SK-N-SH treated with all-trans-retinoic acid at 6 μM for 48 hours (cell line): ENCODE results near the gene ZNF415.
"Not testable (repeated sequence)": the region's sequence is repeated elsewhere in the genome, so short reads cannot be mapped to it uniquely, and the experiment has no call there.

Source experiments
- ATAC-seq: fragments of 200-7000 bp; cut with Tn5 transposase; 3 replicates; pipeline ENCODE4 v1.9.1; 2020; ENCODE audit warnings: mild to moderate bottlenecking, moderate library complexity
- ARNTL ChIP-seq: fragments of 450-650 bp; formaldehyde crosslinking; IDR thresholded peaks from 2 replicates; pipeline ENCODE4 v1.5.0; 2020; ENCODE audit warnings: low read depth, mild to moderate bottlenecking, moderate library complexity, borderline replicate concordance
- BACH2 ChIP-seq: fragments of 250-450 bp; sonication (Bioruptor Pico); IDR thresholded peaks from 2 replicates; pipeline ENCODE4 v1.9.0; 2021; ENCODE audit warnings: mild to moderate bottlenecking, borderline replicate concordance
- CREB5 ChIP-seq: fragments of 250-450 bp; sonication (Bioruptor Pico); IDR thresholded peaks from 2 replicates; pipeline ENCODE4 v1.5.1; 2020; ENCODE audit warnings: low read depth, mild to moderate bottlenecking, moderate library complexity
- CSRNP3 ChIP-seq: fragments of 250-450 bp; sonication (Bioruptor Pico); IDR thresholded peaks from 2 replicates; pipeline ENCODE4 v1.5.1; 2021; ENCODE audit warnings: mild to moderate bottlenecking, moderate library complexity
- GLIS3 ChIP-seq: fragments of 250-450 bp; sonication (Bioruptor Pico); IDR thresholded peaks from 2 replicates; pipeline ENCODE4 v1.5.0; 2020; ENCODE audit warnings: mild to moderate bottlenecking, moderate library complexity
- ISL1 ChIP-seq: fragments of 250-450 bp; sonication (Bioruptor Pico); IDR thresholded peaks from 2 replicates; pipeline ENCODE4 v2.1.2; 2022; ENCODE audit warnings: mild to moderate bottlenecking, moderate library complexity
- OSR1 ChIP-seq: fragments of 250-450 bp; sonication (Bioruptor Pico); IDR thresholded peaks from 2 replicates; pipeline ENCODE4 v1.8.0; 2022; ENCODE audit warnings: moderate library complexity, mild to moderate bottlenecking, inconsistent platforms
- PATZ1 ChIP-seq: fragments of 250-450 bp; sonication (Bioruptor Pico); IDR thresholded peaks from 2 replicates; pipeline ENCODE4 v1.8.0; 2020; ENCODE audit warnings: mild to moderate bottlenecking, moderate library complexity, borderline replicate concordance
- PPARA ChIP-seq: fragments of 250-450 bp; sonication (Bioruptor Pico); IDR thresholded peaks from 2 replicates; pipeline ENCODE4 v1.5.0; 2020; ENCODE audit warnings: mild to moderate bottlenecking, borderline replicate concordance
- RARB ChIP-seq: fragments of 250-450 bp; sonication (Bioruptor Pico); IDR thresholded peaks from 2 replicates; pipeline ENCODE4 v1.8.0; 2021; ENCODE audit warnings: mild to moderate bottlenecking, moderate library complexity
- TOX ChIP-seq: fragments of 250-450 bp; sonication (Bioruptor Pico); IDR thresholded peaks from 2 replicates; pipeline ENCODE4 v1.8.0; 2021; ENCODE audit warnings: mild to moderate bottlenecking, moderate library complexity, borderline replicate concordance
- TSHZ2 ChIP-seq: fragments of 250-450 bp; sonication (Bioruptor Pico); IDR thresholded peaks from 2 replicates; pipeline ENCODE4 v1.5.0; 2020; ENCODE audit warnings: mild to moderate bottlenecking, moderate library complexity
- ZC3H10 ChIP-seq: fragments of 250-450 bp; sonication (Bioruptor Pico); IDR thresholded peaks from 2 replicates; pipeline ENCODE4 v1.5.1; 2021; ENCODE audit warnings: mild to moderate bottlenecking, moderate library complexity
- ZFP3 ChIP-seq: fragments of 250-450 bp; sonication (Bioruptor Pico); IDR thresholded peaks from 2 replicates; pipeline ENCODE4 v1.5.0; 2020; ENCODE audit warnings: mild to moderate bottlenecking, moderate library complexity
- ZFP30 ChIP-seq: fragments of 450-650 bp; formaldehyde crosslinking; IDR thresholded peaks from 2 replicates; pipeline ENCODE4 v1.5.0; 2022; ENCODE audit warnings: mild to moderate bottlenecking, moderate library complexity
- ZNF565 ChIP-seq: fragments of 450-650 bp; formaldehyde crosslinking; conservative IDR thresholded peaks from 2 replicates; pipeline ENCODE4 v1.5.0; 2020; ENCODE audit warnings: low read depth, mild to moderate bottlenecking, moderate library complexity
- ZNF8 ChIP-seq: fragments of 450-650 bp; formaldehyde crosslinking; IDR thresholded peaks from 2 replicates; pipeline ENCODE4 v1.5.0; 2020; ENCODE audit warnings: mild to moderate bottlenecking, moderate library complexity

The ZNF415 gene

GRCh38 chr19:53130506-53130905 lies 2.2 kb downstream of the ZNF415 start:
- ATAC-seq, result no peak
- no peak for TF ChIP-seq ISL1

- ATAC-seq, result not testable (repeated sequence)
Measured at GRCh38 chr19:53126733-53127526, 5.8 kb downstream of the ZNF415 start.

GRCh38 chr19:53123400-53123799 lies 9.3 kb downstream of the ZNF415 start:
- no peak for ATAC-seq
- TF ChIP-seq ZNF565 (CRISPR knock-in tag), result no peak
- TF ChIP-seq ZNF8, result no peak
- no peak for TF ChIP-seq TSHZ2 (CRISPR knock-in tag)
- TF ChIP-seq RARB (CRISPR knock-in tag), result no peak
- TF ChIP-seq ARNTL (CRISPR knock-in tag), result no peak

GRCh38 chr19:53112286-53112685 lies 20.4 kb downstream of the ZNF415 start:
- ATAC-seq, result no peak
- TF ChIP-seq CSRNP3 (CRISPR knock-in tag) (no peak), OSR1 (no peak), PPARA (CRISPR knock-in tag) (no peak)

- ATAC-seq, result no peak
- TF ChIP-seq ISL1 (no peak), TOX (no peak), ZFP3 (CRISPR knock-in tag) (no peak), GLIS3 (CRISPR knock-in tag) (no peak), ZNF565 (CRISPR knock-in tag) (no peak)
Measured at GRCh38 chr19:53109527-53109926, 23.2 kb downstream of the ZNF415 start.

GRCh38 chr19:53103234-53104203 lies 29.2 kb downstream of the ZNF415 start, which contains the start of gene ZNF160:
Gene ZNF160, minus strand, starts transcription at chr19:53103422. Its CDS starts 17,146 bp downstream, at chr19:53086276.
- peak; percentile 96 for ATAC-seq
- TF ChIP-seq TSHZ2 (CRISPR knock-in tag), result no peak
- TF ChIP-seq GLIS3 (CRISPR knock-in tag), result no peak
- TF ChIP-seq ZFP30 (CRISPR knock-in tag), result no peak
- TF ChIP-seq ZC3H10 (CRISPR knock-in tag), result no peak
- no peak for TF ChIP-seq ZNF8
- TF ChIP-seq ARNTL (CRISPR knock-in tag), result no peak
- no peak for TF ChIP-seq PATZ1 (CRISPR knock-in tag)
- TF ChIP-seq CREB5 (CRISPR knock-in tag), result no peak
- TF ChIP-seq BACH2 (CRISPR knock-in tag), result no peak
- TF ChIP-seq, all 23 proteins: peak for 0
